SK-N-MC (cell line): ENCODE data around the gene HEATR1.
A peak's percentile ranks its signal among the peaks of the same experiment; 100 is the strongest.

Experiments
- DNase-seq: peaks from one replicate; pipeline ENCODE4 v3.0.0-alpha.2; 2011; ENCODE audit warnings: low read depth, low spot score
- H3K27ac ChIP-seq: fragments of 200-600 bp; sonication (generic); 2 replicates; pipeline ENCODE4 v1.5.1; 2016; ENCODE audit warnings: mixed run types
- H3K36me3 ChIP-seq: fragments of 200-600 bp; sonication (generic); 2 replicates; pipeline ENCODE4 v1.6.1; 2017; ENCODE audit warnings: antibody characterized with exemption, low read length, mixed read lengths; ENCODE audit not compliant: insufficient read depth
- H3K4me3 ChIP-seq: fragments of 200-600 bp; sonication (generic); 2 replicates; pipeline ENCODE4 v1.5.1; 2016
- H3K9ac ChIP-seq: fragments of 200-600 bp; sonication (generic); 2 replicates; pipeline ENCODE4 v1.8.0; 2017; ENCODE audit warnings: mixed run types, mixed read lengths; ENCODE audit not compliant: insufficient read length
- H3K9me3 ChIP-seq: fragments of 200-600 bp; sonication (generic); 2 replicates; pipeline ENCODE4 v1.6.1; 2017; ENCODE audit warnings: low read depth, mild to moderate bottlenecking, antibody characterized with exemption, low read length, moderate library complexity, mixed read lengths
- EZH2 ChIP-seq: fragments of 200-600 bp; sonication (generic); IDR thresholded peaks from one replicate; pipeline ENCODE4 v1.6.1; 2017; ENCODE audit warnings: antibody characterized with exemption
- FOXP2 ChIP-seq: optimal IDR thresholded peaks from 2 replicates; pipeline ENCODE3; 2011; ENCODE audit warnings: mild to moderate bottlenecking, moderate library complexity; ENCODE audit not compliant: insufficient read depth; ENCODE audit errors: extremely low read length, control extremely low read depth
- POLR2AphosphoS5 ChIP-seq: IDR thresholded peaks from 2 replicates; pipeline ENCODE4 v1.6.1; 2012; ENCODE audit warnings: mild to moderate bottlenecking, low read depth, low read length, borderline replicate concordance

HEATR1 gene

GRCh38 chr1:236568285-236568894, 35.9 kb downstream of the HEATR1 start:
- DNase-seq = no peak
- Histone ChIP-seq H3K4me3 (no peak overlapping the region), H3K9me3 (no peaks in the 10 kb centered on the region), H3K36me3 (peaks cover 98% of the 10 kb centered on the region), H3K9ac (no peak overlapping the region), H3K27ac (peak overlapping the region; percentile 47; the same call in 1 of the 2 replicates)
- TF ChIP-seq FOXP2 (no peak), EZH2 (no peak)

DNA sequence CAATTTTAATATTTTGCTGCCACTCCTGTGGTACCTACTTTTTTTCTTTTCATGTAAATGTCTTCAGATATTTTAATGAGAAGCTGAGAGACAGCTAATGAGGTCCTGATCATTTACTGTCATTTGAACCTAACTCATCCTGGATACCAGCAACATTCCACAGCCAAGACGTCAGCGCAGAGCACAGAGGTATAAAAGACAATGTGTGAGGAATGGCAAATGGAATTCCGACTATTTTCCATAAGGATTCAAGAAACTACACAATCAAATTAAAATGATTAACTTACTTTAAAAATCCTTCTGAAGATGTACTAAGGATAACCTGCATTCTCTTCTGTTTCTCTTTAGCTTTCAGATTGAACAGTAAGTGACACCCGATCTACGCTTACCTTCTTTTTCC, 38.8 kb downstream of the HEATR1 start:
- no peak for TF ChIP-seq FOXP2
- TF ChIP-seq EZH2 = no peak
- TF ChIP-seq POLR2AphosphoS5 = no peak
- no peaks in the 10 kb centered on the region for H3K9me3 ChIP-seq
- H3K36me3 ChIP-seq = peaks cover 97% of the 10 kb centered on the region

GRCh38 chr1:236561976-236562375, 42.3 kb downstream of the HEATR1 start:
- Histone ChIP-seq H3K9ac (no peak overlapping the region), H3K36me3 (peaks cover 94% of the 10 kb centered on the region), H3K9me3 (no peaks in the 10 kb centered on the region), H3K27ac (peak overlapping the region; percentile 29; the same call in 1 of the 2 replicates), H3K4me3 (no peak overlapping the region)
- TF ChIP-seq EZH2 (no peak), POLR2AphosphoS5 (no peak)
- DNase-seq = no peak

More for the DNA sequence above, 38.8 kb downstream of the HEATR1 start:
- no peak for DNase-seq
- H3K27ac ChIP-seq = no peak overlapping the region
- no peak overlapping the region for H3K4me3 ChIP-seq
- no peak overlapping the region for H3K9ac ChIP-seq

- peak overlapping the region; percentile 38; the same call in 1 of the 2 replicates for H3K27ac ChIP-seq
- no peak for DNase-seq
- H3K9me3 ChIP-seq = no peaks in the 10 kb centered on the region
- TF ChIP-seq EZH2 = no peak
- H3K9ac ChIP-seq = no peak overlapping the region
- no peak overlapping the region for H3K4me3 ChIP-seq
- H3K36me3 ChIP-seq = peaks cover 94% of the 10 kb centered on the region
Observed at GRCh38 chr1:236560213-236560771, 44.0 kb downstream of the HEATR1 start.

GRCh38 chr1:236558846-236559245, 45.5 kb downstream of the HEATR1 start:
- Histone ChIP-seq H3K4me3 (no peak overlapping the region), H3K9ac (no peak overlapping the region), H3K9me3 (no peaks in the 10 kb centered on the region), H3K27ac (peak overlapping the region; percentile 56), H3K36me3 (peaks cover 94% of the 10 kb centered on the region)
- no peak for DNase-seq
- TF ChIP-seq EZH2 (no peak), POLR2AphosphoS5 (no peak), FOXP2 (no peak)

GRCh38 chr1:236558081-236558480, 46.2 kb downstream of the HEATR1 start:
- no peak for TF ChIP-seq FOXP2
- TF ChIP-seq EZH2 = no peak
- TF ChIP-seq POLR2AphosphoS5 = no peak
- DNase-seq = no peak
- Histone ChIP-seq H3K36me3 (peaks cover 95% of the 10 kb centered on the region), H3K9me3 (no peaks in the 10 kb centered on the region), H3K9ac (no peak overlapping the region), H3K27ac (no peak overlapping the region), H3K4me3 (no peak overlapping the region)

- no peak for DNase-seq
- Histone ChIP-seq H3K9ac (no peak overlapping the region), H3K4me3 (no peak overlapping the region), H3K9me3 (no peaks in the 10 kb centered on the region), H3K36me3 (peaks cover 95% of the 10 kb centered on the region), H3K27ac (no peak overlapping the region)
- TF ChIP-seq EZH2 (no peak), FOXP2 (no peak), POLR2AphosphoS5 (no peak)
Observed at GRCh38 chr1:236556606-236557005, 47.7 kb downstream of the HEATR1 start.

DNA sequence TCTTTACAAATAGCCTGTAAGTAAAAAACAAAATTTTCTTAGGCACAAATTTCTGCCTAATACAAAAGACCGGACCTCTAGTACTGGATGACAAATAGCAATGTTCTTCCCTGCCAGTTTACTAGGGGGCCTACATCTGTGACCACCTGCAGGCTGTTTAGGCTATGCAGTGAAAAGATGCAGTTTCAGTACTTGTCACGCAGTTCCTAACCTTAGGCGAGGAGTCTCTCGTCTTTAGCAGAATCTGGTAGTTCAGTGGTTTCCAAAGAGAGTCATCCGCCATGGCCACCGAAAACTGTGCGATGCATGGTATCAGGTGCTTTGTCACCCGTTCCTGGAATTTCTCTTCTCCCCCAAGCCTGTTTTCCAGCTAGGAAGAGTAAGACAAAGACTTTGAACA, 50.9 kb downstream of the HEATR1 start:
- H3K36me3 ChIP-seq = peaks cover 99% of the 10 kb centered on the region
- no peaks in the 10 kb centered on the region for H3K9me3 ChIP-seq
- H3K9ac ChIP-seq = no peak overlapping the region
- no peak for TF ChIP-seq POLR2AphosphoS5
- H3K4me3 ChIP-seq = no peak overlapping the region
- DNase-seq = no peak
- no peak overlapping the region; the same call in 1 of the 2 replicates for H3K27ac ChIP-seq

DNA sequence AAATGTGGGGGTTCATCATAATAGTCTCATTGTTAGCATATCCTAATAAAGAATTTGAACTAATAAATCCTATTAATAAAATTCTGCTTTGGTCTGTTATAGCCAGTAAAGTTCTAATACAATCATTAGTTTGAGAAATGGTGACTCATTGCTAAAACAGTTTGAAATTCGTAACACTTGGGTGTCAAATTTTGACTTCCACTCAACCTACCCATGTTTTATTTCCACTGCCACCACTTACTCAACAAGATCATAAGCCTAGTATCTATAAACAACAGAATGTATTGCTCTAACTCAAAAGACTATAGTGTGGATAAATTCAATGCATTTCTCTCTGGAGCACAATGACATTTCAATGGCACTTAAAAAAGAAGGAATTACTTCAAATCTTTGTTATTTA, 51.4 kb downstream of the HEATR1 start:
- no peak overlapping the region; the same call in 1 of the 2 replicates for H3K27ac ChIP-seq
- no peak for TF ChIP-seq POLR2AphosphoS5
- TF ChIP-seq EZH2 = no peak
- TF ChIP-seq FOXP2 = no peak
- DNase-seq = no peak
- peaks cover 99% of the 10 kb centered on the region for H3K36me3 ChIP-seq
- no peak overlapping the region for H3K9ac ChIP-seq
- H3K9me3 ChIP-seq = no peaks in the 10 kb centered on the region
- H3K4me3 ChIP-seq = no peak overlapping the region
